ENCODE measurements around the gene PNPLA5. TPM values are rescaled to one million over a fixed set of nuclear protein-coding genes. Genes with fewer than 3 reads are reported as not detected.

The PNPLA5 gene
- total and polyA plus RNA-seq, 9 of the 15 experiments (the other 6 are each of a cell fraction or from before 2014, with no cell fraction given), result not detected

GRCh38 chr22:43859176-43859575, 32.6 kb downstream of the PNPLA5 start (continued):
- no peak for TF ChIP-seq TAF15 (IDR thresholded peaks at IDR 0.05; ENCODE audit: low read depth, low read length)
- TF ChIP-seq, protein P1, sequence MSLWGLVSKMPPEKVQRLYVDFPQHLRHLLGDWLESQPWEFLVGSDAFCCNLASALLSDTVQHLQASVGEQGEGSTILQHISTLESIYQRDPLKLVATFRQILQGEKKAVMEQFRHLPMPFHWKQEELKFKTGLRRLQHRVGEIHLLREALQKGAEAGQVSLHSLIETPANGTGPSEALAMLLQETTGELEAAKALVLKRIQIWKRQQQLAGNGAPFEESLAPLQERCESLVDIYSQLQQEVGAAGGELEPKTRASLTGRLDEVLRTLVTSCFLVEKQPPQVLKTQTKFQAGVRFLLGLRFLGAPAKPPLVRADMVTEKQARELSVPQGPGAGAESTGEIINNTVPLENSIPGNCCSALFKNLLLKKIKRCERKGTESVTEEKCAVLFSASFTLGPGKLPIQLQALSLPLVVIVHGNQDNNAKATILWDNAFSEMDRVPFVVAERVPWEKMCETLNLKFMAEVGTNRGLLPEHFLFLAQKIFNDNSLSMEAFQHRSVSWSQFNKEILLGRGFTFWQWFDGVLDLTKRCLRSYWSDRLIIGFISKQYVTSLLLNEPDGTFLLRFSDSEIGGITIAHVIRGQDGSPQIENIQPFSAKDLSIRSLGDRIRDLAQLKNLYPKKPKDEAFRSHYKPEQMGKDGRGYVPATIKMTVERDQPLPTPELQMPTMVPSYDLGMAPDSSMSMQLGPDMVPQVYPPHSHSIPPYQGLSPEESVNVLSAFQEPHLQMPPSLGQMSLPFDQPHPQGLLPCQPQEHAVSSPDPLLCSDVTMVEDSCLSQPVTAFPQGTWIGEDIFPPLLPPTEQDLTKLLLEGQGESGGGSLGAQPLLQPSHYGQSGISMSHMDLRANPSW (CRISPR knock-in tag; IDR thresholded peaks at IDR 0.05), result no peak
- no peak for TF ChIP-seq FUS (optimal IDR thresholded peaks at IDR 0.05; ENCODE audit: low read depth, low read length)
- TF ChIP-seq SIRT6 (IDR thresholded peaks at IDR 0.05; ENCODE audit: low read depth, low read length), result no peak
- TF ChIP-seq REST (IDR thresholded peaks at IDR 0.05; ENCODE audit: borderline replicate concordance), result no peak
- no peak for TF ChIP-seq REST (CRISPR knock-in tag; IDR thresholded peaks at IDR 0.05; ENCODE audit: low read depth)
- TF ChIP-seq ZNF354B (CRISPR knock-in tag; IDR thresholded peaks at IDR 0.05), result no peak
- no peak for TF ChIP-seq TAF7 (tag; IDR thresholded peaks at IDR 0.05)
- TF ChIP-seq TCF3 (CRISPR knock-in tag; IDR thresholded peaks at IDR 0.05), result no peak
- TF ChIP-seq CREBBP (IDR thresholded peaks at IDR 0.05; ENCODE audit: low read depth, low read length), result no peak
- no peak for TF ChIP-seq NCOA1 (IDR thresholded peaks at IDR 0.05; ENCODE audit: low read depth)
- TF ChIP-seq, protein P2, sequence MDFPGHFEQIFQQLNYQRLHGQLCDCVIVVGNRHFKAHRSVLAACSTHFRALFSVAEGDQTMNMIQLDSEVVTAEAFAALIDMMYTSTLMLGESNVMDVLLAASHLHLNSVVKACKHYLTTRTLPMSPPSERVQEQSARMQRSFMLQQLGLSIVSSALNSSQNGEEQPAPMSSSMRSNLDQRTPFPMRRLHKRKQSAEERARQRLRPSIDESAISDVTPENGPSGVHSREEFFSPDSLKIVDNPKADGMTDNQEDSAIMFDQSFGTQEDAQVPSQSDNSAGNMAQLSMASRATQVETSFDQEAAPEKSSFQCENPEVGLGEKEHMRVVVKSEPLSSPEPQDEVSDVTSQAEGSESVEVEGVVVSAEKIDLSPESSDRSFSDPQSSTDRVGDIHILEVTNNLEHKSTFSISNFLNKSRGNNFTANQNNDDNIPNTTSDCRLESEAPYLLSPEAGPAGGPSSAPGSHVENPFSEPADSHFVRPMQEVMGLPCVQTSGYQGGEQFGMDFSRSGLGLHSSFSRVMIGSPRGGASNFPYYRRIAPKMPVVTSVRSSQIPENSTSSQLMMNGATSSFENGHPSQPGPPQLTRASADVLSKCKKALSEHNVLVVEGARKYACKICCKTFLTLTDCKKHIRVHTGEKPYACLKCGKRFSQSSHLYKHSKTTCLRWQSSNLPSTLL (IDR thresholded peaks at IDR 0.05), result no peak
- TF ChIP-seq ZSCAN32 (CRISPR knock-in tag; IDR thresholded peaks at IDR 0.05), result no peak
- TF ChIP-seq, protein P3, sequence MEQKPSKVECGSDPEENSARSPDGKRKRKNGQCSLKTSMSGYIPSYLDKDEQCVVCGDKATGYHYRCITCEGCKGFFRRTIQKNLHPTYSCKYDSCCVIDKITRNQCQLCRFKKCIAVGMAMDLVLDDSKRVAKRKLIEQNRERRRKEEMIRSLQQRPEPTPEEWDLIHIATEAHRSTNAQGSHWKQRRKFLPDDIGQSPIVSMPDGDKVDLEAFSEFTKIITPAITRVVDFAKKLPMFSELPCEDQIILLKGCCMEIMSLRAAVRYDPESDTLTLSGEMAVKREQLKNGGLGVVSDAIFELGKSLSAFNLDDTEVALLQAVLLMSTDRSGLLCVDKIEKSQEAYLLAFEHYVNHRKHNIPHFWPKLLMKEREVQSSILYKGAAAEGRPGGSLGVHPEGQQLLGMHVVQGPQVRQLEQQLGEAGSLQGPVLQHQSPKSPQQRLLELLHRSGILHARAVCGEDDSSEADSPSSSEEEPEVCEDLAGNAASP (IDR thresholded peaks at IDR 0.05), result no peak
